Measurements from ENCODE around the gene ZNF783.

Gene ZNF783

GRCh38 chr7:149281508-149282330, 19.7 kb downstream of the ZNF783 start:
- Histone ChIP-seq H3K36me3 (ENCODE audit: control insufficient read depth, insufficient read depth, low read length) (peaks cover 30% of the 10 kb centered on the region), H3K4me3 (ENCODE audit: low read depth, low read length) (no peak overlapping the region), H3K9ac (ENCODE audit: low read length) (no peak overlapping the region), H3K9me3 (ENCODE audit: control insufficient read depth, insufficient read depth, low read depth, low read length) (no peaks in the 10 kb centered on the region), H3K27ac (ENCODE audit: low read depth, low read length) (no peak overlapping the region), H3K4me1 (ENCODE audit: control insufficient read depth, insufficient read depth, low read length) (peaks cover 14% of the 10 kb centered on the region), H3K27me3 (ENCODE audit: control insufficient read depth, insufficient read depth, low read length) (peaks cover 20% of the 10 kb centered on the region; the same call in 1 of the 2 replicates)

DNA sequence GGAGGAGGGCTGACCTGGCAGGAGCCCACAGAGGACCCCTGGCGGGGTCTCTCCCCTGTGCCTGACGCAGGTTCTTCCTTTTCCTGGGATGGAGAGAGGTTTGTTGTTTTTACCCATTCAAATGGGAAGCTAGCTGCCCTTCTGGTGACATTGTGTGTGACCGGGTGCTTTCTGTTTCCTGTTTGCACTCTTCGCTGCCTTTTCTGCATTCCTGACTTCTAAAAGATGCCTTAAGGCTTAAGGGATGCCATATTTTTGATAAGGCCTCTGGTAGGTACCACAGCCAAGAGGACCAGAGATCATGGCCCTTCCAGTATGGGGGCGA, 20.3 kb downstream of the ZNF783 start:
- Histone ChIP-seq H3K4me3 (ENCODE audit: low read depth, low read length) (no peak overlapping the region), H3K9ac (ENCODE audit: low read length) (no peak overlapping the region), H3K36me3 (ENCODE audit: control insufficient read depth, insufficient read depth, low read length) (peaks cover 27% of the 10 kb centered on the region), H3K9me3 (ENCODE audit: control insufficient read depth, insufficient read depth, low read depth, low read length) (no peaks in the 10 kb centered on the region), H3K27ac (ENCODE audit: low read depth, low read length) (no peak overlapping the region), H3K27me3 (ENCODE audit: control insufficient read depth, insufficient read depth, low read length) (peaks cover 20% of the 10 kb centered on the region; the same call in 1 of the 2 replicates), H3K4me1 (ENCODE audit: control insufficient read depth, insufficient read depth, low read length) (peaks cover 14% of the 10 kb centered on the region)

DNA sequence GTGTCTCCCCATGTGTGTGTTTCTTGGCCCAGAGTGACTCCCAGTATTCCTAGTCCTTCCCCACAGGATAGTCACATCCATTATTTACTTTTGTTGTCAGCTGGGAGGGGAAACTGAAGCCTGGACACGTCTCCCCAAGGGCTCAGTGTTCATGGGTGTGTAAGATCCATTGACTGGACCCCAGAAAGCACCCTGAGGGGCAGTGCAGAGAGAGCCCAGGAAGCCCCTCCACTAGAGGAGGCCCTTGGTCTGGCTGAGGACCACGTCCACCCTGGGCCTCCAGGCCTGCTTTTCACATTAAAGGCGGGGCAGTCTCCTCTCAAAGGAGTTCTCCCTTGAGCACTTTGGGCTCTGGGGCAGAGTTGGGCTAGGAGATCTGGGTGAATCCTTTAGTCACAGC, 21.3 kb downstream of the ZNF783 start:
- Histone ChIP-seq H3K9ac (ENCODE audit: low read length) (no peak overlapping the region), H3K4me1 (ENCODE audit: control insufficient read depth, insufficient read depth, low read length) (peaks cover 14% of the 10 kb centered on the region), H3K9me3 (ENCODE audit: control insufficient read depth, insufficient read depth, low read depth, low read length) (no peaks in the 10 kb centered on the region), H3K27ac (ENCODE audit: low read depth, low read length) (no peak overlapping the region), H3K36me3 (ENCODE audit: control insufficient read depth, insufficient read depth, low read length) (peaks cover 22% of the 10 kb centered on the region), H3K4me3 (ENCODE audit: low read depth, low read length) (no peak overlapping the region), H3K27me3 (ENCODE audit: control insufficient read depth, insufficient read depth, low read length) (peaks cover 20% of the 10 kb centered on the region; the same call in 1 of the 2 replicates)

DNA sequence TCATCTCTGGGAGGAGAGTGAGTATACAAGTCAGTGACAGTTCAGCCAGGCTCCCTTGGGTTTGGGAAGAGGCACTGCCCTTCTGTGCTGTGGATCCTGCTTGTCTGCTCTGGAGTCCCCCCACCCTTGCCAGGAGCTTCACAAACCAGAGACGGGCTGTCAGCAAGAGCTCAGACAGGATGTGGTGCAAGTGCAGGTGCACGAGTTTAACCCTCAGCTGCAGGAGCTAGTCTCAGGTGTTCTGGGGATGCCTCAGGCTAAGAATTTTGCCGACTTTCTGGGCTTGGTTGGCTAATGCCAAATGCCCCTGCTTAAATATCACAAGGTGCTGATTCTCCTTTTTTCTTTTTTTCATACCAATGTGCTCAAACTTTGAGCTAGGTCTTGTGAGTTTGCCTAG, 22.3 kb downstream of the ZNF783 start:
- Histone ChIP-seq H3K9ac (ENCODE audit: low read length) (no peak overlapping the region), H3K4me3 (ENCODE audit: low read depth, low read length) (peak overlapping the region; percentile 91), H3K27ac (ENCODE audit: low read depth, low read length) (no peak overlapping the region), H3K9me3 (ENCODE audit: control insufficient read depth, insufficient read depth, low read depth, low read length) (no peaks in the 10 kb centered on the region), H3K4me1 (ENCODE audit: control insufficient read depth, insufficient read depth, low read length) (peaks cover 14% of the 10 kb centered on the region), H3K36me3 (ENCODE audit: control insufficient read depth, insufficient read depth, low read length) (peaks cover 12% of the 10 kb centered on the region), H3K27me3 (ENCODE audit: control insufficient read depth, insufficient read depth, low read length) (peaks cover 20% of the 10 kb centered on the region; the same call in 1 of the 2 replicates)

- Histone ChIP-seq H3K36me3 (ENCODE audit: control insufficient read depth, insufficient read depth, low read length) (peaks cover 11% of the 10 kb centered on the region), H3K4me3 (ENCODE audit: low read depth, low read length) (peak overlapping the region; percentile 91), H3K27me3 (ENCODE audit: control insufficient read depth, insufficient read depth, low read length) (peaks cover 20% of the 10 kb centered on the region; the same call in 1 of the 2 replicates), H3K9me3 (ENCODE audit: control insufficient read depth, insufficient read depth, low read depth, low read length) (no peaks in the 10 kb centered on the region), H3K4me1 (ENCODE audit: control insufficient read depth, insufficient read depth, low read length) (peaks cover 14% of the 10 kb centered on the region), H3K27ac (ENCODE audit: low read depth, low read length) (no peak overlapping the region), H3K9ac (ENCODE audit: low read length) (peak overlapping the region; percentile 79)
Observed at GRCh38 chr7:149284850-149285585, 23.0 kb downstream of the ZNF783 start.

DNA sequence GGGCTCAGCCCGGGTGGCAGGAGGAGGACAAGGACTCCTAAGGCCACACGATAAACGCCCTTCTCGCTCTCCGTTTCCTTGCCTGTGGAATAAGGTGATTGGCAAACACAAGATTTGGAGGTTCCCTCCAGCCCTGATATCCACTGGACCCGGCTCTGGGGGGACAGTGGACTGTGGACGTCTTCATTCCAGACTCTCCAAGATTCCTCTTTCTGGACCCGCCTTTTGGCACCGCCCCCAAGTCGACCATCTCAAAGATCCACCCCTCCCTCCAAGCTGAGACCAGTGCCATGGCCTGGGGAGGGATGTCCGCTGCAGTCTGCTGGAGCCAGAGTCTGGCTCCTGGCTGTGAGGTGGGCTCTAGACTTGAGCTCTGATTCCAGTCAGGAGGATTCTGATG, 23.6 kb downstream of the ZNF783 start:
- H3K36me3 ChIP-seq (ENCODE audit: control insufficient read depth, insufficient read depth, low read length): peaks cover 8% of the 10 kb centered on the region
- H3K9ac ChIP-seq (ENCODE audit: low read length): peak overlapping the region; percentile 79
- H3K4me3 ChIP-seq (ENCODE audit: low read depth, low read length): peak overlapping the region; percentile 91
- H3K4me1 ChIP-seq (ENCODE audit: control insufficient read depth, insufficient read depth, low read length): peaks cover 14% of the 10 kb centered on the region
- no peaks in the 10 kb centered on the region for H3K9me3 ChIP-seq (ENCODE audit: control insufficient read depth, insufficient read depth, low read depth, low read length)
- no peak overlapping the region for H3K27ac ChIP-seq (ENCODE audit: low read depth, low read length)
- H3K27me3 ChIP-seq (ENCODE audit: control insufficient read depth, insufficient read depth, low read length): peaks cover 20% of the 10 kb centered on the region; the same call in 1 of the 2 replicates

GRCh38 chr7:149286811-149287400, 24.9 kb downstream of the ZNF783 start:
- Histone ChIP-seq H3K4me3 (ENCODE audit: low read depth, low read length) (no peak overlapping the region), H3K9me3 (ENCODE audit: control insufficient read depth, insufficient read depth, low read depth, low read length) (no peaks in the 10 kb centered on the region), H3K4me1 (ENCODE audit: control insufficient read depth, insufficient read depth, low read length) (peaks cover 14% of the 10 kb centered on the region), H3K36me3 (ENCODE audit: control insufficient read depth, insufficient read depth, low read length) (no peaks in the 10 kb centered on the region), H3K9ac (ENCODE audit: low read length) (no peak overlapping the region), H3K27ac (ENCODE audit: low read depth, low read length) (no peak overlapping the region), H3K27me3 (ENCODE audit: control insufficient read depth, insufficient read depth, low read length) (peaks cover 20% of the 10 kb centered on the region; the same call in 1 of the 2 replicates)

- Histone ChIP-seq H3K4me3 (ENCODE audit: low read depth, low read length) (no peak overlapping the region), H3K9ac (ENCODE audit: low read length) (no peak overlapping the region), H3K4me1 (ENCODE audit: control insufficient read depth, insufficient read depth, low read length) (peaks cover 14% of the 10 kb centered on the region), H3K27me3 (ENCODE audit: control insufficient read depth, insufficient read depth, low read length) (peaks cover 20% of the 10 kb centered on the region; the same call in 1 of the 2 replicates), H3K9me3 (ENCODE audit: control insufficient read depth, insufficient read depth, low read depth, low read length) (no peaks in the 10 kb centered on the region), H3K27ac (ENCODE audit: low read depth, low read length) (no peak overlapping the region), H3K36me3 (ENCODE audit: control insufficient read depth, insufficient read depth, low read length) (no peaks in the 10 kb centered on the region)
Observed at GRCh38 chr7:149287622-149288021, 25.6 kb downstream of the ZNF783 start.

DNA sequence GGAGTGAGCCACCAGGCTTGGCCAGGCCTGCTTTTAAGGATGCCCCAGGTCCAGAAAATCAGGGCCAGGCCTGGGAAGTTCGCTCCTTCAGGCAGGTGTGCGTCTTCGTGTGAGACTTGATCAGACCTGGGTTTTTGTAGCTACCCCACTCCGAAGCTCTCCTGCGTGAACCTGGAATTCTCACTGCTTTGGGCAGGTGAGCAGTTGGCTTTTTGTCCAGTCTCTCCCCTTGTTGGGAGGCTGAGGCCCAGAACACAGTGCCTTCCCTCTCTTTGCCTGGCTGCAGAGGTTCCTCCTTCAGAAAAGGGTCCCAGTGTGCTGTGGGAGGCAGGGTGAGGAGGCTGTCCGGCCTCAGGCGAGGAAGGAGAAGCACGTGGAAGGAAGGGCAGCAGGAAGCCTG, 27.3 kb downstream of the ZNF783 start:
- Histone ChIP-seq H3K4me3 (ENCODE audit: low read depth, low read length) (no peak overlapping the region), H3K9ac (ENCODE audit: low read length) (no peak overlapping the region), H3K27ac (ENCODE audit: low read depth, low read length) (no peak overlapping the region), H3K9me3 (ENCODE audit: control insufficient read depth, insufficient read depth, low read depth, low read length) (no peaks in the 10 kb centered on the region), H3K36me3 (ENCODE audit: control insufficient read depth, insufficient read depth, low read length) (0 out of 2 replicates have a peak, but pooled peaks cover 3% of the 10 kb centered on the region), H3K4me1 (ENCODE audit: control insufficient read depth, insufficient read depth, low read length) (peaks cover 14% of the 10 kb centered on the region), H3K27me3 (ENCODE audit: control insufficient read depth, insufficient read depth, low read length) (peaks cover 16% of the 10 kb centered on the region; the same call in 1 of the 2 replicates)

GRCh38 chr7:149289856-149290255, 27.9 kb downstream of the ZNF783 start:
- Histone ChIP-seq H3K36me3 (ENCODE audit: control insufficient read depth, insufficient read depth, low read length) (peaks cover 7% of the 10 kb centered on the region; the same call in 1 of the 2 replicates), H3K9me3 (ENCODE audit: control insufficient read depth, insufficient read depth, low read depth, low read length) (no peaks in the 10 kb centered on the region), H3K4me3 (ENCODE audit: low read depth, low read length) (no peak overlapping the region), H3K27me3 (ENCODE audit: control insufficient read depth, insufficient read depth, low read length) (peaks cover 13% of the 10 kb centered on the region; the same call in 1 of the 2 replicates), H3K27ac (ENCODE audit: low read depth, low read length) (no peak overlapping the region), H3K9ac (ENCODE audit: low read length) (no peak overlapping the region), H3K4me1 (ENCODE audit: control insufficient read depth, insufficient read depth, low read length) (peaks cover 9% of the 10 kb centered on the region; the same call in 1 of the 2 replicates)
